ENCODE results near the gene METTL21A. TPM values are rescaled to one million over a fixed set of nuclear protein-coding genes. Genes with fewer than 3 reads are reported as not detected.

The METTL21A gene
- total and polyA plus RNA-seq, 5 experiments from 2014 or later, result 29.6 to 50.4 (median 34.2) TPM

DNA sequence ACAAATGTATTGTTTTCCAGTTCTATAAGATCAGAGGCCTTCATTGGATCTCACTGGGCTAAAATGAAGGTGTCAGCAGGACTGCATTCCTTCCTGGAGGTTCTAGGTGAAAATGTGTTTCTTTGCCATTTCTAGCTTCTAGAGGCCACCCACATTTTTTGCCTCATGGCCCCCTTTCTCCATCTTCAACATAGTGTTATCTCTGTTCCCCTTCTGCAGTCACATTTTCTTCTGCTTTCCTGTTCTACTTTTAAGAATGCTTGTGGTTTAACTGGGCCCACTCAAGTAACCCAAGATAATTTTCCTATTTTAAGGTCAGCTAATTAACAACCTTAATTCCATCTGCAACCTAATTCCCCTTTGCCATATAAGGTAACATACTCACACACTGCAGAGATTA lies 36.1 kb downstream of the METTL21A start:
- Mint-ChIP-seq H3K9me3 (peaks cover 0 to 25% (median 8%) of the 10 kb centered on the region in 9 donors), H3K27me3 (no peaks in the 10 kb centered on the region), H3K36me3 (peaks cover 47 to 93% (median 78%) of the 10 kb centered on the region in 3 donors), H3K4me3 (no peak overlapping the region), H3K27ac (peak overlapping the region in 4 of 10 donors; percentile 3 to 14 (median 6)), H3K4me1 (peaks cover under 1 to 22% (median 16%) of the 10 kb centered on the region in 4 donors)
- no peak for ATAC-seq
- POLR2A ChIA-PET, result interaction anchor here (0.6 kb wide), 1 partner anchor 61 kb away, joined by 4 read pairs; no protein-coding TSS in a partner anchor
- no peak for DNase-seq

DNA sequence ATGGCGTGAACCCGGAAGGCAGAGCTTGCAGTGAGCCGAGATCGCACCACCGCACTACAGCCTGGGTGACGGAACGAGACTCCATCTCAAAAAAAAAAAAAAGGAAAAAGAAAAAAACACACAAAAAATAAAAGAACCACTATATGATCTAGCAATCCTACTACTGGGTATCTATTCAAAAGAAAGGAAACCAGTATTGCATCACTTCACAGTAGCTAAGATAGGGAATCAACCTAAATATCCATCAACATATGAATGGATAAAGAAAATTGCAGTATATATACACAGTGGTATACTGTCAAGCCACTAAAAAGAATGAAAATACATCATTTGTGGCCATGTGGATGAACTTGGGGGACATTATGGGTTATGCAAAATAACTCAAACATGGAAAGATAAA lies 37.9 kb downstream of the METTL21A start:
- no peak overlapping the region for H3K4me3 Mint-ChIP-seq
- peaks cover 0 to 16% (median 3%) of the 10 kb centered on the region in 9 donors for H3K9me3 Mint-ChIP-seq
- POLR2A ChIA-PET, result interaction anchor here (1.1 kb wide), 1 partner anchor 37 kb away, joined by 5 read pairs; no protein-coding TSS in a partner anchor
- peak overlapping the region in 5 of 10 donors; percentile 15 to 65 (median 50) for H3K27ac Mint-ChIP-seq
- peaks cover 0 to 22% (median 15%) of the 10 kb centered on the region in 4 donors for H3K4me1 Mint-ChIP-seq
- H3K36me3 Mint-ChIP-seq, result peaks cover 38 to 90% (median 75%) of the 10 kb centered on the region in 3 donors
- DNase-seq, result no peak
- ATAC-seq, result no peak
- H3K27me3 Mint-ChIP-seq, result no peaks in the 10 kb centered on the region

DNA sequence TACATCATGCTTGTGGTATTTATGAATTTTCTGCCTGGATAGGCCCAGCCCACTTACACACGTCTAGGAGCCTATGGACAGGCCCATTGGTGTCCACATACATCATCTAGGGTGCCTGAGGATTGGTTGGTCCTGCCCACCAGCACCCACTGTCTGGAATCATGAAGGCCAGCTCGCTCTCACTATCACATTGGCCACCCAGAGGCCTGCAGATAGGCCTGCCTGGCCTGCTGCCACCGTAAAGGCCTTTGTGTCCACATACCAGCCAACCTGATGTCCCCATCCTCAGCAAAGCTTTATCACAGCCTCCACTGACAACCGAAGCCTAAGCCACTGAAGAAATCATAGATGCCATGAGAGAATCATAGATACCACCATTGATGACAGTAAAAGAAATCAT lies 40.2 kb downstream of the METTL21A start:
- peaks cover 26 to 86% (median 55%) of the 10 kb centered on the region in 3 donors for H3K36me3 Mint-ChIP-seq
- no peaks in the 10 kb centered on the region for H3K27me3 Mint-ChIP-seq
- no peak overlapping the region for H3K4me3 Mint-ChIP-seq
- POLR2A ChIA-PET, result no interaction called here
- H3K4me1 Mint-ChIP-seq, result peaks cover 0 to 28% (median 18%) of the 10 kb centered on the region in 4 donors
- no peak for DNase-seq
- H3K9me3 Mint-ChIP-seq, result peaks cover 0 to 3% (median 0%) of the 10 kb centered on the region in 9 donors
- ATAC-seq, result no peak
- peak overlapping the region in 6 of 10 donors; percentile 16 to 79 (median 56) for H3K27ac Mint-ChIP-seq

DNA sequence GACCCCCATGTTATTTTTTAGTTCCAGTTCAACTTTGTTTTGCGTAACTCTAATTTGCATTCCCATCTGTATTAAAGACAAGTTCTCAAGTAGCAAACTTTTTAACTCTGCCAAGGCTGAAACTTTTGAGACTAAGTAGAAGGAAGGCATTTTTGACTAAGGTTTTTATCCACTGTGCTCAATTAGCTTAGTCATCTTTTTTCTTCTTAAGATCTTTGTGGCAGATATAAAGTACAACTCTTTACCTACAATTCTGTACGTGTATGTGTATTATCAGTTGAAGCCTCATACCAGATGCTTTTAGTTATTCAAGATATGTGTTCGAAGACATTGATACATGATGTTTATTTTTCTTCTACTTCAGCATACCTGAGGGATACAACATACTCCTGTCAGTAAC lies 53.8 kb downstream of the METTL21A start:
- DNase-seq (no peak), ATAC-seq (no peak)
- Mint-ChIP-seq H3K27me3 (no peaks in the 10 kb centered on the region), H3K27ac (peak overlapping the region in 3 of 10 donors; percentile 31 to 61 (median 57)), H3K4me3 (no peak overlapping the region), H3K9me3 (no peaks in the 10 kb centered on the region), H3K4me1 (peaks cover 0 to 12% (median 3%) of the 10 kb centered on the region in 4 donors), H3K36me3 (peaks cover 3 to 87% (median 24%) of the 10 kb centered on the region in 3 donors)
- POLR2A ChIA-PET, result interaction anchor here (2.1 kb wide), 1 partner anchor 41 kb away, joined by 9 read pairs; the partner anchor contains the start of gene CREB1

DNA sequence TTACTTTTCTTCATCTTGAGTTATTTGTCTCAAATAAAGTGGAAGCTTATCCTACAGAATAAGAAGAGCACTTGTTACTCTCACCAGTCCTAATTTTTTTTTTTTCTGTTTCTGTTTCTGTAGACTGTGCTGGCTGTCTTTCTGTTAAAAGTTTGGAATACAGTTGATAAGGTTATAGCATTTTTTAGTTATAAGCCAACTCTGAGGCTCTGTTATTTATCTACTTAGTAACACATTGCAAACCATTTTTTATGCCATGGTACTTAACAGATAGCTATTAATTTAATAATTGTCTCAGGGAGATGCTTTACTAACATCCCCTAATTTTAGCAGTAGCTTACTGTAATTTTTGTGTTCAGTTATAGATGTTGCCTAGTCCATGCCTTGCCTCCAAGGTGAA lies 57.5 kb downstream of the METTL21A start:
- no peak for ATAC-seq
- POLR2A ChIA-PET, result interaction anchor here (1.2 kb wide), 1 partner anchor 58 kb away, joined by 3 read pairs; the partner anchor contains the start of gene METTL21A
- Mint-ChIP-seq H3K4me3 (no peak overlapping the region), H3K36me3 (peaks cover 3 to 81% (median 11%) of the 10 kb centered on the region in 3 donors), H3K9me3 (no peaks in the 10 kb centered on the region), H3K27ac (peak overlapping the region in 5 of 10 donors; percentile 32 to 76 (median 44)), H3K27me3 (no peaks in the 10 kb centered on the region), H3K4me1 (peaks cover 5 to 14% (median 7%) of the 10 kb centered on the region in 4 donors)
- no peak for DNase-seq

DNA sequence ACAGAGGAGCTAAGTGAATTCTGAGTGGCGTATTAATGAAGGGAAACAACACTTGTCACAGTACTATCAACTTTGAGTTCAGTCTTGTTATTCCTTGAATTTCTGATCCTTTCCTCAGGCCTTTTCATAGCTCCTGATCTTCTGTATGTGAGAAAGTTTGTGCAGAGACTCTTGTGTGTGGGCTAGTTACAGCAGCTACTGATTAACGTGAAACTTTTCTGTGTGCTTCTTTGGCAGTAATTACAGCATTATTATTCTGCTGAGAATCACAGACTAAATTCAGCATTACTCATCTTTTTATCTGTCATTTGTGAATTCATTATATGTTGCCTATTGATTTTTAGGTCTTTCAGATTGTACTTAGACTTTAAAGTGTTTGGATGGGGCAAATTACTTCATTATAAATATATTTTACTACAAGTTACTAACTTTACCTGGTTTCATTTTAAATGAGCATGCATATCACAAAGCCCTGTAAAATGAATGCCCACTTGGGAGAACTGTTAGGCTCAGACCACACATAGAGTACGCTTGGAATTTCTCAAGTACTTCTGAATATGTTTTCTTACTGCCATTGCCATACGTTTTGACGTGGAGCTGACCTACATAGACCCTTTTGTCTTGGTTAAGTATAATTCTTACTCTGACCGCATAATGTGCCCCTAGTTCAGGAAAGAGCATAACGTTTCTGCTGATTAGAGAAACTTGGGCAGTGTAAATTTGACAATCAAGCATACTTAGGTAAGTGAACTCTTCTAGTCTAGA lies 59.3 kb downstream of the METTL21A start:
- ATAC-seq (no peak), DNase-seq (no peak)
- no peak overlapping the region for H3K4me3 Mint-ChIP-seq
- peaks cover 7 to 15% (median 12%) of the 10 kb centered on the region in 4 donors for H3K4me1 Mint-ChIP-seq
- POLR2A ChIA-PET, result no interaction called here
- H3K9me3 Mint-ChIP-seq, result no peaks in the 10 kb centered on the region
- peaks cover 3 to 83% (median 18%) of the 10 kb centered on the region in 3 donors for H3K36me3 Mint-ChIP-seq
- peak overlapping the region in 7 of 10 donors; percentile 0 to 66 (median 53) for H3K27ac Mint-ChIP-seq
- H3K27me3 Mint-ChIP-seq, result no peaks in the 10 kb centered on the region

Other genes with a start within 250 kb of the METTL21A start
- gene CREB1, start 95.4 kb downstream of the METTL21A start, total RNA-seq, result 100 to 1,000 TPM; 135 to 149 TPM
- gene CREB1, start 95.4 kb downstream of the METTL21A start, polyA plus RNA-seq, result 10 to 100 TPM; 58.5 to 71.4 (median 63.3) TPM
- 10 to 100 TPM; 11.7 to 14.3 TPM for gene CCNYL1, start 86.2 kb upstream of the METTL21A start, total RNA-seq
- gene CCNYL1, start 86.2 kb upstream of the METTL21A start, polyA plus RNA-seq, result 1 to 10 TPM; 1.2 to 2.1 (median 1.3) TPM
- gene FZD5, start 144.5 kb upstream of the METTL21A start, total RNA-seq, result under 1 TPM; 0.27 to 0.39 TPM
- under 1 TPM in 2 of 3 donors, not detected in 1; 0.02 to 0.13 TPM for gene FZD5, start 144.5 kb upstream of the METTL21A start, polyA plus RNA-seq